ENCODE measurements around the gene PDE10A.

PDE10A gene

GRCh38 chr6:165605182-165605875 lies 57.7 kb downstream of the PDE10A start:
- H3K4me3 ChIP-seq (ENCODE audit: severe bottlenecking), result no peak overlapping the region
- H3K4me1 ChIP-seq (ENCODE audit: insufficient read depth, poor library complexity, severe bottlenecking), result no peaks in the 10 kb centered on the region
- no peaks in the 10 kb centered on the region for H3K36me3 ChIP-seq (ENCODE audit: low read depth)
- ATAC-seq (ENCODE audit: low read depth) (no peak), DNase-seq (ENCODE audit: low spot score) (no peak)
- H3K9me3 ChIP-seq (ENCODE audit: severe bottlenecking), result no peaks in the 10 kb centered on the region
- no peaks in the 10 kb centered on the region for H3K27me3 ChIP-seq (ENCODE audit: insufficient read depth, poor library complexity, severe bottlenecking)
- TF ChIP-seq CTCF (IDR thresholded peaks at IDR 0.05; ENCODE audit: poor library complexity, severe bottlenecking), result no peak
- no peak overlapping the region for H3K27ac ChIP-seq (ENCODE audit: poor library complexity, severe bottlenecking)

- DNase-seq (ENCODE audit: low spot score) (no peak), ATAC-seq (ENCODE audit: low read depth) (no peak)
- H3K27me3 ChIP-seq (ENCODE audit: insufficient read depth, poor library complexity, severe bottlenecking), result no peaks in the 10 kb centered on the region
- no peak overlapping the region for H3K4me3 ChIP-seq (ENCODE audit: severe bottlenecking)
- H3K27ac ChIP-seq (ENCODE audit: poor library complexity, severe bottlenecking), result no peak overlapping the region
- H3K4me1 ChIP-seq (ENCODE audit: insufficient read depth, poor library complexity, severe bottlenecking), result no peaks in the 10 kb centered on the region
- H3K36me3 ChIP-seq (ENCODE audit: low read depth), result no peaks in the 10 kb centered on the region
- no peak for TF ChIP-seq CTCF (IDR thresholded peaks at IDR 0.05; ENCODE audit: poor library complexity, severe bottlenecking)
- H3K9me3 ChIP-seq (ENCODE audit: severe bottlenecking), result no peaks in the 10 kb centered on the region
These were observed 60.8 kb downstream of the PDE10A start for GRCh38 chr6:165602291-165602690.

GRCh38 chr6:165600606-165601005 lies 62.4 kb downstream of the PDE10A start:
- Histone ChIP-seq H3K4me3 (ENCODE audit: severe bottlenecking) (no peak overlapping the region), H3K27ac (ENCODE audit: poor library complexity, severe bottlenecking) (no peak overlapping the region), H3K36me3 (ENCODE audit: low read depth) (no peaks in the 10 kb centered on the region), H3K9me3 (ENCODE audit: severe bottlenecking) (no peaks in the 10 kb centered on the region), H3K4me1 (ENCODE audit: insufficient read depth, poor library complexity, severe bottlenecking) (no peaks in the 10 kb centered on the region), H3K27me3 (ENCODE audit: insufficient read depth, poor library complexity, severe bottlenecking) (no peaks in the 10 kb centered on the region)
- no peak for DNase-seq (ENCODE audit: low spot score)
- ATAC-seq (ENCODE audit: low read depth), result no peak
- TF ChIP-seq CTCF (IDR thresholded peaks at IDR 0.05; ENCODE audit: poor library complexity, severe bottlenecking), result no peak

- Histone ChIP-seq H3K4me1 (ENCODE audit: insufficient read depth, poor library complexity, severe bottlenecking) (no peaks in the 10 kb centered on the region), H3K36me3 (ENCODE audit: low read depth) (no peaks in the 10 kb centered on the region), H3K4me3 (ENCODE audit: severe bottlenecking) (no peak overlapping the region), H3K9me3 (ENCODE audit: severe bottlenecking) (no peaks in the 10 kb centered on the region), H3K27me3 (ENCODE audit: insufficient read depth, poor library complexity, severe bottlenecking) (no peaks in the 10 kb centered on the region), H3K27ac (ENCODE audit: poor library complexity, severe bottlenecking) (no peak overlapping the region)
- ATAC-seq (ENCODE audit: low read depth) (no peak), DNase-seq (ENCODE audit: low spot score) (no peak)
- TF ChIP-seq CTCF (IDR thresholded peaks at IDR 0.05; ENCODE audit: poor library complexity, severe bottlenecking), result no peak
These were observed 63.2 kb downstream of the PDE10A start for GRCh38 chr6:165599596-165600487.
